ENCODE measurements around the gene CLRN1. TPM values are rescaled to one million over a fixed set of nuclear protein-coding genes. Genes with fewer than 3 reads are reported as not detected.

CLRN1 gene, protein sequence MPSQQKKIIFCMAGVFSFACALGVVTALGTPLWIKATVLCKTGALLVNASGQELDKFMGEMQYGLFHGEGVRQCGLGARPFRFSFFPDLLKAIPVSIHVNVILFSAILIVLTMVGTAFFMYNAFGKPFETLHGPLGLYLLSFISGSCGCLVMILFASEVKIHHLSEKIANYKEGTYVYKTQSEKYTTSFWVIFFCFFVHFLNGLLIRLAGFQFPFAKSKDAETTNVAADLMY
- total RNA-seq: not detected
- not detected for total RNA-seq (2013)

DNA sequence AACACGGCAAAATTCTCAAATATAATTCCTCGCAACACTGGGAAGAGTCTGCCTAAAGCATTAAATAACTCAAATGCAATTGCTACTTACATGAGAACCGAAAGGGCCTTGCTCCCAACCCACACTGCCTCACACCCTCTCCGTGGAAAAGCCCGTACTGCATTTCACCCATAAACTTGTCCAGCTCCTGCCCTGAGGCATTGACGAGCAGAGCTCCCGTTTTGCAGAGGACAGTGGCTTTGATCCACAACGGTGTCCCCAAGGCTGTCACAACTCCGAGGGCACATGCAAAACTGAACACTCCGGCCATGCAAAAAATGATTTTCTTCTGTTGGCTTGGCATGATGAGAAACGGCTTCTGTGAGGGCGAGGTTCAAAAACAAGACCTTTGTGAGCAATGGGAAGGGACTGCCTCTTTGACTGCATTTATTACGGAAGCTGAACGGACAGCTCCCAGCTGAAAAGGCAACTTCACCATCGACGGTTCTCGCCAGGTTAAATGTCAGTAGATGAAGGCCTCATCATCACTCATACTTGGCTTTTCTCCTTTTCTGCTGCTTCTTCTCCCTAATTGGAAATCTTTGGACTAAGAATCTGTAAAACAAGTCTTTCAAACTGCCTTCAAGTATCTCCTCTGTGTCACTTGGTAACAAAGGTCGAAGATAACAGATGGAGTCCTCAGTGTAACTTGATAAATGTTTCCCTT lies at the start of gene CLRN1:
CLRN1 (minus strand) TSS at position 362 of the 706 bp plus-strand sequence; CDS start at position 343, 19 bp downstream.
- no peak within 1 kb of the TSS for H3K4me3 Mint-ChIP-seq
- whole genome bisulfite sequencing (ENCODE audit: insufficient coverage): 83% methylated on average over 18 of the region's 18 CpGs
- H3K36me3 Mint-ChIP-seq: no peaks in the 10 kb centered on the region
- H3K9me3 Mint-ChIP-seq: no peaks in the 10 kb centered on the region
- H3K4me3 ChIP-seq (ENCODE audit: low read length): no peak within 1 kb of the TSS
- no peaks in the 10 kb centered on the region for H3K4me1 Mint-ChIP-seq
- TF ChIP-seq, protein P1, sequence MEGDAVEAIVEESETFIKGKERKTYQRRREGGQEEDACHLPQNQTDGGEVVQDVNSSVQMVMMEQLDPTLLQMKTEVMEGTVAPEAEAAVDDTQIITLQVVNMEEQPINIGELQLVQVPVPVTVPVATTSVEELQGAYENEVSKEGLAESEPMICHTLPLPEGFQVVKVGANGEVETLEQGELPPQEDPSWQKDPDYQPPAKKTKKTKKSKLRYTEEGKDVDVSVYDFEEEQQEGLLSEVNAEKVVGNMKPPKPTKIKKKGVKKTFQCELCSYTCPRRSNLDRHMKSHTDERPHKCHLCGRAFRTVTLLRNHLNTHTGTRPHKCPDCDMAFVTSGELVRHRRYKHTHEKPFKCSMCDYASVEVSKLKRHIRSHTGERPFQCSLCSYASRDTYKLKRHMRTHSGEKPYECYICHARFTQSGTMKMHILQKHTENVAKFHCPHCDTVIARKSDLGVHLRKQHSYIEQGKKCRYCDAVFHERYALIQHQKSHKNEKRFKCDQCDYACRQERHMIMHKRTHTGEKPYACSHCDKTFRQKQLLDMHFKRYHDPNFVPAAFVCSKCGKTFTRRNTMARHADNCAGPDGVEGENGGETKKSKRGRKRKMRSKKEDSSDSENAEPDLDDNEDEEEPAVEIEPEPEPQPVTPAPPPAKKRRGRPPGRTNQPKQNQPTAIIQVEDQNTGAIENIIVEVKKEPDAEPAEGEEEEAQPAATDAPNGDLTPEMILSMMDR (IDR thresholded peaks at IDR 0.05): no peak
- H3K9me3 ChIP-seq (ENCODE audit: control insufficient read depth, insufficient read depth, low read length): no peaks in the 10 kb centered on the region
- no peak within 1 kb of the TSS for H3K27ac Mint-ChIP-seq
- no peak for ATAC-seq
- H3K27me3 ChIP-seq (ENCODE audit: control insufficient read depth, insufficient read depth, low read length): no peaks in the 10 kb centered on the region
- no peak within 1 kb of the TSS for H3K27ac ChIP-seq (ENCODE audit: low read length)
- H3K36me3 ChIP-seq (ENCODE audit: control insufficient read depth, insufficient read depth, low read length): no peaks in the 10 kb centered on the region
- no peaks in the 10 kb centered on the region for H3K4me1 ChIP-seq (ENCODE audit: control insufficient read depth, insufficient read depth, low read length)
- DNase-seq: no peak
- intact Hi-C loops (cut with micrococcal nuclease): no loop called here
- peaks cover 0 to 6% of the 10 kb centered on the region in 2 donors for H3K27me3 Mint-ChIP-seq (ENCODE audit: low read depth in 2 of 2)

DNA sequence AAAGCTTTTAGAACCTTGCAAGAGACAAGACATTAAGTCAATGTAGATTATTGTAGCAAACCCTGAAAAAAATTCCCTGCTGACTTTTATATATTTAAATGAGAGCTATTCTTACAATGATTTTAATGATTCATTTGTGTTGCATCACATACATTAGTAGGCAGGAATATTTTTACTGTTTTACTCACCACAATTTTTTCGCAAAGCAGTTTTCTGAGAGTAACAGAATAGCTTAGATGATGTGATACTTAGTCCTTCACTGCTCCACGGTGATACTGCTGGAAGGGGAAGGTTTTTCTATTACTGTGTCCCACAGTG lies 43.9 kb upstream of the CLRN1 start:
- Histone ChIP-seq H3K4me3 (ENCODE audit: low read length) (no peak overlapping the region), H3K4me1 (ENCODE audit: control insufficient read depth, insufficient read depth, low read length) (no peaks in the 10 kb centered on the region), H3K9me3 (ENCODE audit: control insufficient read depth, insufficient read depth, low read length) (no peaks in the 10 kb centered on the region), H3K27ac (ENCODE audit: low read length) (no peak overlapping the region), H3K36me3 (ENCODE audit: control insufficient read depth, insufficient read depth, low read length) (no peaks in the 10 kb centered on the region), H3K27me3 (ENCODE audit: control insufficient read depth, insufficient read depth, low read length) (no peaks in the 10 kb centered on the region)
- Mint-ChIP-seq H3K27ac (no peak overlapping the region), H3K4me3 (no peak overlapping the region), H3K4me1 (no peaks in the 10 kb centered on the region), H3K9me3 (no peaks in the 10 kb centered on the region), H3K36me3 (no peaks in the 10 kb centered on the region), H3K27me3 (ENCODE audit: low read depth in 2 of 2) (peaks cover 0 to 11% of the 10 kb centered on the region in 2 donors)
- ATAC-seq: no peak
- 78% methylated on average over 1 of the region's 2 CpGs for WGBS (ENCODE audit: insufficient coverage)
- intact Hi-C loops (cut with micrococcal nuclease): no loop called here
- DNase-seq: no peak
- TF ChIP-seq, protein P1 (IDR thresholded peaks at IDR 0.05): no peak

DNA sequence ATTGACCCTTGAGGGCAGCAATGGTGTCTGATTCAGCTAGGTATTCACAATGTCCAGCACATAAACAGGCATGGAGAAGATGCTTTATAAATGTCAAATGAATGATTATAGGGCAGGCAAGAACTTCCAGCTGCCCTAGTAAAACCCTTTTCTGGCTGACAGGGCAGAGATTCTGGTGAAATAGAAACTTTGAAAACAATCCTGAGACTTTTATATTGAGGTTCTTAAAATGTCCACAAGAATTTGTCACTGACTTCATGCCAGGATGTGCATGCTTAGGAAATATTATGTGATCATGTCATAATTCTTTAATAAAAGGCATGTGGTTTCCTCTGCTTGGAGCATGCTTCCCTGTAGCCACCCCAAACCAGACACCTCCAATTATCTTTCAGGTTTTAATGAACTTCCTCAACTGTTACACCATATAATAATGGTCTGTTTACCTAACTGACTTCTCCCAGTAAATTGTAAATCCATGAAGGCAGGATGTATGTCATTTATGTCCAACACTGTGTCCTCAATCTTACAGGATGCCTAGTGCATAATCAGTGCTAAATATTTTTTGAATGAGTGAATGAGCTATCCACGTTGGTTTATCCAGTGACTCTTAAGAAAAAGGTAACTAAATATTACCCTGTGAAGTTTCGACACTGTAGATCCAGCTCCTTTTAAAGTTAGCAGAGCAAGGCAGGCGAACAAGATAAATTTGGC lies 43.4 kb upstream of the CLRN1 start:
- ATAC-seq (no peak), DNase-seq (no peak)
- Histone ChIP-seq H3K27ac (ENCODE audit: low read length) (no peak overlapping the region), H3K36me3 (ENCODE audit: control insufficient read depth, insufficient read depth, low read length) (no peaks in the 10 kb centered on the region), H3K27me3 (ENCODE audit: control insufficient read depth, insufficient read depth, low read length) (no peaks in the 10 kb centered on the region), H3K9me3 (ENCODE audit: control insufficient read depth, insufficient read depth, low read length) (no peaks in the 10 kb centered on the region), H3K4me1 (ENCODE audit: control insufficient read depth, insufficient read depth, low read length) (no peaks in the 10 kb centered on the region), H3K4me3 (ENCODE audit: low read length) (no peak overlapping the region)
- 68% methylated on average over 3 of the region's 3 CpGs for WGBS (ENCODE audit: insufficient coverage)
- Mint-ChIP-seq H3K27ac (no peak overlapping the region), H3K4me1 (no peaks in the 10 kb centered on the region), H3K36me3 (no peaks in the 10 kb centered on the region), H3K4me3 (no peak overlapping the region), H3K9me3 (no peaks in the 10 kb centered on the region), H3K27me3 (ENCODE audit: low read depth in 2 of 2) (peaks cover 0 to 11% of the 10 kb centered on the region in 2 donors)
- intact Hi-C loops (cut with micrococcal nuclease): no loop called here
- TF ChIP-seq, protein P1 (IDR thresholded peaks at IDR 0.05): no peak
